Upper lobe of left lung (tissue), 6 donors: ENCODE measurements around the gene TRIM7. TPM values are rescaled to one million over a fixed set of nuclear protein-coding genes. Genes with fewer than 3 reads are reported as not detected.
A peak's percentile ranks its signal among the peaks of the same experiment; 100 is the strongest.
"Not testable (repeated sequence)": the region's sequence is repeated elsewhere in the genome, so short reads cannot be mapped to it uniquely, and the experiment has no call there.

Experiments
- ATAC-seq, 2 donors: fragments of 200-7000 bp; cut with Tn5 transposase; one replicate each; pipeline ENCODE4 v1.9.1; 2022; ENCODE audit warnings: mild to moderate bottlenecking in 2 of 2, moderate library complexity in 2 of 2; ENCODE audit not compliant: low FRiP score in 2 of 2
- DNase-seq, 2 donors: peaks; one replicate each; pipeline ENCODE4 v3.0.0-alpha.2; 2019 to 2020
- H3K27ac ChIP-seq, 4 donors: fragments of 200-600 bp; sonication (generic); one replicate each; pipeline ENCODE4 v1.5.1; 2016 to 2019
- H3K27me3 ChIP-seq, 4 donors: fragments of 200-600 bp; sonication (generic); one replicate each; pipeline ENCODE4 v1.5.1; 2017 to 2019
- H3K36me3 ChIP-seq, 4 donors: fragments of 200-600 bp; sonication (generic); one replicate each; pipeline ENCODE4 v1.5.1; 2016 to 2019
- H3K4me1 ChIP-seq, 4 donors: fragments of 200-600 bp; sonication (generic); one replicate each; pipeline ENCODE4 v1.5.1; 2018 to 2019
- H3K4me3 ChIP-seq, 4 donors: fragments of 200-600 bp; sonication (generic); one replicate each; pipeline ENCODE4 v1.5.1; 2017 to 2019; ENCODE audit warnings: mild to moderate bottlenecking in 2 of 4, moderate library complexity in 1 of 4
- H3K9me3 ChIP-seq, 4 donors: fragments of 200-600 bp; sonication (generic); one replicate each; pipeline ENCODE4 v1.5.1; 2018 to 2019
- EP300 ChIP-seq, 4 donors: sonication (generic); formaldehyde crosslinking; IDR thresholded peaks; one replicate each; pipeline ENCODE4 v1.5.1; 2017; ENCODE audit warnings: antibody characterized with exemption in 4 of 4, control low read depth in 2 of 4
- POLR2A ChIP-seq, 4 donors: fragments of 450-650 bp; IDR thresholded peaks; one replicate each; pipeline ENCODE4 v1.5.1; 2016 to 2017; ENCODE audit warnings: antibody characterized with exemption in 4 of 4, mild to moderate bottlenecking in 2 of 4
- POLR2AphosphoS5 ChIP-seq, 2 donors: sonication (generic); formaldehyde crosslinking; IDR thresholded peaks; one replicate each; pipeline ENCODE4 v1.5.1; 2017; ENCODE audit warnings: antibody characterized with exemption in 2 of 2
- WGBS, 2 donors: methylation state at CpG; one replicate each; pipeline ENCODE4 v1.1.5; 2017 to 2018; 5-methylcytosine and 5-hydroxymethylcytosine counted together
- total RNA-seq, 6 donors: library from RNA; depleted of rRNA in 4 of 6; stranded (reverse); fragments of >200 nt in 4 of 6; gene quantifications; one replicate each; pipeline versions ENCODE4 v1.1.0 to v1.2.1, GENCODE V29; 2016 to 2021
- TF ChIP-seq, protein P1 (sequence below), 6 experiments: fragments of 450-650 bp in 4 of 6; fragments of 200-600 bp in 2 of 6; sonication (generic) in 2 of 6; IDR thresholded peaks; one replicate each; pipeline ENCODE4 v1.5.1; 2016 to 2019; ENCODE audit warnings: antibody characterized with exemption in 6 of 6
- donor health status: DM: no; HTN: no; CAD: no; lungs with moderate emphysema.
- donor health status: DM: no; HTN: yes; CAD: no; lungs with severe emphysema.

TRIM7 gene
- total RNA-seq, 6 donors from 2014 or later = 0.83 to 6.7 (median 2.9) TPM

- Histone ChIP-seq H3K27ac (no peak overlapping the region), H3K9me3 (no peaks in the 10 kb centered on the region), H3K4me1 (no peaks in the 10 kb centered on the region), H3K36me3 (no peaks in the 10 kb centered on the region), H3K4me3 (no peak overlapping the region), H3K27me3 (no peaks in the 10 kb centered on the region)
- WGBS, 2 donors = 46 to 58% methylated on average over 5 of the region's 5 CpGs
- DNase-seq (no peak), ATAC-seq (no peak)
- TF ChIP-seq POLR2A (IDR thresholded peaks at IDR 0.05) (no peak), POLR2AphosphoS5 (IDR thresholded peaks at IDR 0.05) (no peak), EP300 (IDR thresholded peaks at IDR 0.05) (no peak)
- TF ChIP-seq, protein P1, sequence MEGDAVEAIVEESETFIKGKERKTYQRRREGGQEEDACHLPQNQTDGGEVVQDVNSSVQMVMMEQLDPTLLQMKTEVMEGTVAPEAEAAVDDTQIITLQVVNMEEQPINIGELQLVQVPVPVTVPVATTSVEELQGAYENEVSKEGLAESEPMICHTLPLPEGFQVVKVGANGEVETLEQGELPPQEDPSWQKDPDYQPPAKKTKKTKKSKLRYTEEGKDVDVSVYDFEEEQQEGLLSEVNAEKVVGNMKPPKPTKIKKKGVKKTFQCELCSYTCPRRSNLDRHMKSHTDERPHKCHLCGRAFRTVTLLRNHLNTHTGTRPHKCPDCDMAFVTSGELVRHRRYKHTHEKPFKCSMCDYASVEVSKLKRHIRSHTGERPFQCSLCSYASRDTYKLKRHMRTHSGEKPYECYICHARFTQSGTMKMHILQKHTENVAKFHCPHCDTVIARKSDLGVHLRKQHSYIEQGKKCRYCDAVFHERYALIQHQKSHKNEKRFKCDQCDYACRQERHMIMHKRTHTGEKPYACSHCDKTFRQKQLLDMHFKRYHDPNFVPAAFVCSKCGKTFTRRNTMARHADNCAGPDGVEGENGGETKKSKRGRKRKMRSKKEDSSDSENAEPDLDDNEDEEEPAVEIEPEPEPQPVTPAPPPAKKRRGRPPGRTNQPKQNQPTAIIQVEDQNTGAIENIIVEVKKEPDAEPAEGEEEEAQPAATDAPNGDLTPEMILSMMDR (IDR thresholded peaks at IDR 0.05) = no peak
Measured at GRCh38 chr5:181153814-181154213, 51.2 kb downstream of the TRIM7 start.

GRCh38 chr5:181152406-181152805, 52.6 kb downstream of the TRIM7 start:
- no peak for DNase-seq
- Histone ChIP-seq H3K4me1 (no peaks in the 10 kb centered on the region), H3K27ac (no peak overlapping the region), H3K4me3 (no peak overlapping the region), H3K27me3 (no peaks in the 10 kb centered on the region), H3K36me3 (no peaks in the 10 kb centered on the region), H3K9me3 (no peaks in the 10 kb centered on the region)
- no peak for TF ChIP-seq POLR2AphosphoS5 (IDR thresholded peaks at IDR 0.05)
- TF ChIP-seq EP300 (IDR thresholded peaks at IDR 0.05) = no peak
- no peak for TF ChIP-seq POLR2A (IDR thresholded peaks at IDR 0.05)
- TF ChIP-seq, protein P1 (IDR thresholded peaks at IDR 0.05) = no peak
- WGBS, 2 donors = 62 to 72% methylated on average over 9 of the region's 9 CpGs
- no peak for ATAC-seq

DNA sequence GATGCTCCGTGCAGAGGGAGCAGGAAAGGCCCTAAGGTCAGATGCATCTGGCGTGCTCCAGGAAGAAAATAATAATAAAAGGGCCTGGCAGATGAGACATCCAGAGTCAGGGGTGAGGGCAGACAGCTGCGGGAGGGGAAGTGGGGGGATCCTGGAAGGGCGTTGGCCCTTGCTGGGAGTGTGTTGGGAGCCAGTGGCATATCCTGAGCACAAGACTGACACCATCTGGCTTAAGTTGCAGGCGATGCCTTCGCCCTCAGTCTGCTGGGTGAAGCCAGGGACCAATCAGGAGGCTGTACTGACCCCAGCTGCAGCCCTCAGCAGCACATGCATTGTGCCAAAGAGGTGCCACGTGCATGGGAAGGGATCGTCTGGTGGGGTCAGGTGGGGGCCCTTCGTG, 53.9 kb downstream of the TRIM7 start:
- Histone ChIP-seq H3K27me3 (no peaks in the 10 kb centered on the region), H3K4me3 (no peak overlapping the region), H3K36me3 (no peaks in the 10 kb centered on the region), H3K4me1 (no peaks in the 10 kb centered on the region), H3K9me3 (no peaks in the 10 kb centered on the region), H3K27ac (no peak overlapping the region)
- TF ChIP-seq POLR2AphosphoS5 (IDR thresholded peaks at IDR 0.05) = no peak
- TF ChIP-seq, protein P1 (IDR thresholded peaks at IDR 0.05) = peak in 1 of 6 experiments; percentile 14
- no peak for TF ChIP-seq EP300 (IDR thresholded peaks at IDR 0.05)
- 32 to 45% methylated on average over 4 to 9 of the region's 9 CpGs for WGBS, 2 donors
- DNase-seq = no peak
- peak in 1 of 2 donors; percentile 28 for ATAC-seq

- H3K36me3 ChIP-seq = no peaks in the 10 kb centered on the region
- H3K27ac ChIP-seq = no peak overlapping the region
- WGBS, 2 donors = 81 to 82% methylated on average over 14 of the region's 14 CpGs
- H3K4me3 ChIP-seq = no peak overlapping the region
- TF ChIP-seq POLR2A (IDR thresholded peaks at IDR 0.05) (no peak), POLR2AphosphoS5 (IDR thresholded peaks at IDR 0.05) (no peak)
- no peaks in the 10 kb centered on the region for H3K27me3 ChIP-seq
- ATAC-seq (no peak), DNase-seq (no peak)
- no peaks in the 10 kb centered on the region for H3K9me3 ChIP-seq
- no peaks in the 10 kb centered on the region for H3K4me1 ChIP-seq
Measured at GRCh38 chr5:181149806-181150733, 54.9 kb downstream of the TRIM7 start.

GRCh38 chr5:181149355-181149754, 55.6 kb downstream of the TRIM7 start:
- no peaks in the 10 kb centered on the region for H3K36me3 ChIP-seq
- 73 to 85% methylated on average over 6 of the region's 6 CpGs for WGBS, 2 donors
- TF ChIP-seq POLR2A (IDR thresholded peaks at IDR 0.05) (no peak), POLR2AphosphoS5 (IDR thresholded peaks at IDR 0.05) (no peak), EP300 (IDR thresholded peaks at IDR 0.05) (no peak)
- no peaks in the 10 kb centered on the region for H3K27me3 ChIP-seq
- no peak overlapping the region for H3K27ac ChIP-seq
- no peaks in the 10 kb centered on the region for H3K9me3 ChIP-seq
- ATAC-seq = no peak
- no peak overlapping the region for H3K4me3 ChIP-seq
- no peak for DNase-seq
- H3K4me1 ChIP-seq = no peaks in the 10 kb centered on the region

- H3K27ac ChIP-seq, H3K9me3 ChIP-seq, ATAC-seq, H3K4me1 ChIP-seq, DNase-seq, H3K27me3 ChIP-seq, H3K4me3 ChIP-seq, H3K36me3 ChIP-seq: not testable (repeated sequence)
- WGBS, 2 donors = 60 to 65% methylated on average over 5 to 7 of the region's 7 CpGs
Measured at GRCh38 chr5:181146927-181147636, 57.9 kb downstream of the TRIM7 start, which contains the start of gene OR2V2. Gene OR2V2, plus strand, starts transcription at chr5:181147586. Its CDS starts 7,357 bp downstream, at chr5:181154943.
